NCI-H82 treated with DMSO at 0.1 percent for 48 hours (cell line): Measurements from ENCODE around the gene ARHGEF28.

Source experiments
- DNase-seq: peaks from one replicate; lab custom pipeline; 2025; ENCODE audit not compliant: unreplicated experiment; lab: John Stamatoyannopoulos, UW

The ARHGEF28 gene

DNA sequence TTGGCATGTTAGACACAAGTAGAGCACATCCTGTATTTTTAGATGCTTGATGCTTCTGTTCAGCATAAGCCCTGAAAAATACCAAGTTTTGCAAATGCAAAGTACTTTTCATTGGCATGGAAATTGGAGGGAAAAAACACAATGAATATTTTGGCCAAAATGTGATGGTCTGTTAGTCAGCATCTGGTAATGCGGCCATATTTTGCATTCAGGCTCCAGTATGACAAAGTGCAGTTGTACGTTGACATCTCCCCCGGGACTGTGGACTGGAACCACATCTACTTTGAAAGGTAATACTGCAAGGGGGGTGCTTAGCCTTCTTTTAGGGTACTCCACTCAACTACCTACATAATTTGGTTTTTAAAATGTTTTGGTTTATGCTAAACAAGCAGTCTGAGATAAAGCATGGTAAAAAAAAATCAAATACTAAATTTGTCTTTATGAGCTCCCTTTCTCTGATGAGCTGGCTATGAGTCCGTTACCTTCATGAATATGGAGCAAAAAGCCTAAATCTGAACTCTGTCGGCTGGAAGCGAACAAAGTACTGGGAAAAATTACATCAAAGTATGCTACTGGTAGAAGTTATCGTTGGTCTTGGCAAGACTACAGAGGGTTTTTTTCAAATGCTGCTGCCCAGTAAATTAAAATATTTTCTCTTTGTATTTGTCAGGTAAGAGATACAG is 297.0 kb downstream of the ARHGEF28 start:
- no peak for DNase-seq

DNA sequence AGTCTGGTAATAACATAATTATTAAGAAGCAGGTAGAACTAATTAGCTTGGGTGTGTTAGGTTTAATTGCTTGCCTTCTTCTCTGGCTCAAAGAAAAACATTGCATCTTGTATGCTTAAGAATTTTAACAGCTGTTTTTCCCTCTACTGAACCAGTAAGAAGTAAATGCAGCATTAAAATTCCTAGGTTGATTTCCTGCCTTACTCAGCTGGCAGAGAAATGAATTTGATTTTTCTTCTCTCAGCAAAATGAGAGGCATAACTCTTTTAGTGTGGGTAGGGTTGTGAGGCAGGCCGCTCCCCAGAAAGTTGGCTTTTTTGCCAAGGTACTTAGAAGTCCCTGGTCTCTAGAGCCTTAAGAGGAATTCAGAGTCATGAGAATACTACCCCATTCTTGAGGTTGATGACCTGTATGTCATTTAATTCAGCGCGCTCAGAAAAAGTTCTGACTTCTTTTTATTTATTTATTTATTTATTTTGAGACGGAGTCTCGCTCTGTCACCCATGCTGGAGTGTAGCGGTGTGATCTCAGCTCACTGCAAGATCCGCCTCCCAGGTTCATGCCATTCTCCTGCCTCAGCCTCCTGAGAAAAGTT is 302.6 kb downstream of the ARHGEF28 start:
- DNase-seq = no peak

DNA sequence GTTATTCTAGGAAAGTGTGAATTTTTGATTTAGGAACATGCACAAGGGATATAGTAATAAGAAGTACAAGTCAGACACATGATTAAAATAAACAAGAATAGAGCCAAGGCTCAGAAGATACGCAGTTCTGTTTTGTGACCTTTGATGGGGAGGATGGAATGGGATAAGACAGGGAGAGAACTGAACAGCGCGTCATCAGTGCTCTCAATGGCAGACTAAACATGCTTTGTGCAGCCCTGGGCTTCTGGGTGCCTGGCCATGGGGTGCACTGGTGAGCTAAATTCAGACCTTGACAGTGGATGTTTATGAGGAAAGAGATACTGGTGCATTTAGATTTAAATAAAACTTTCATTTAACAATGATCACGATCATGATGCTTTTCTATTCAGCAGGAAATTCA is 309.7 kb downstream of the ARHGEF28 start:
- no peak for DNase-seq

DNA sequence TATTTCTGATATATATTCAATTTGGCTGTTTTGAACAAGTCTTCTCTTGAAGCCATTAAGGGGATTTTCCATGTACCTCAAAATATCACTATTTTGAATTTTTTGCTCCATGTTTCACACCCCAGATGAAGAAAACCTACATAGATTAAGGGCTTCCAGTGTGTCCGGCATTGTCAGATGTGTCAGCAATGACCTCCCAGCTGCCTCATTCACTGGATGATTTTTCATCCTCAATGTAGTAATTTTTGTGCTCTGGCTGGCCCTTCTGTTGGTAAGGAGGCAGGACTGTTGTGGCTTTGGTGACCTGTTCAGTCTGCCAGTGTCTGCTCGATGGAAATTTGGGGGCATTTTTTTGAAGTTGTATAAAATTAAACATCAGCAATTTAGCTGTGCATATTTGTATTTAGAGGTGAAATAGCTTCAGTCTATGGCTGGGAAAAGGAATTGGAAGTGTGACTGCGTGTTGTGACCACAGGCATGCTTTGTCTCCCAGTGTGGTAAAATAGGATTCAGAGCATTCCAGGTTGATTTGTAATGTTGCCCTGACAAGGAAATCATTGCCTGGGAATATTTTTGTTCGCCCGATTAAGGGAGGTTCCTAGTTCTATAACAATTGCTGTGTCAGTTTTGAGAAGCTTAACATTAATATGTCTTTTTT is 312.4 kb downstream of the ARHGEF28 start:
- DNase-seq = no peak

DNA sequence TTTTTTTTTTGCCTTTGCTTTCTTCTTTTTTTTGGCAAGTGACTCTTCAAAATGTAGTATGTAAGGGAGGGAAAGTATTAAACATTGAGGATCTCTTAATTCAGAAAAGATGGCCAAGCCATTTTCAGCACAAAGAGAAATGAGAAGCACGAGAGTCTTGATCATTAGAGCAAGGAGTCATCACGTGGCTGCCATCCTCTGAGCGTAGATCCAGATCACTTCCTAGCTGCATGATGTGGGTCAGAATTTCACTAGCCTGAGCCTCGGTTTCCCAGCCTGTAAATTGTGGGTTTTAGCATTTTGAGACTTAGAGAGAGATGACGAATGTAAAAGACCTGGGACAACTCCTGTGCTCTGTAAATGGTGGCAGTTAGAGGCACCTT is 312.9 kb downstream of the ARHGEF28 start:
- no peak for DNase-seq

DNA sequence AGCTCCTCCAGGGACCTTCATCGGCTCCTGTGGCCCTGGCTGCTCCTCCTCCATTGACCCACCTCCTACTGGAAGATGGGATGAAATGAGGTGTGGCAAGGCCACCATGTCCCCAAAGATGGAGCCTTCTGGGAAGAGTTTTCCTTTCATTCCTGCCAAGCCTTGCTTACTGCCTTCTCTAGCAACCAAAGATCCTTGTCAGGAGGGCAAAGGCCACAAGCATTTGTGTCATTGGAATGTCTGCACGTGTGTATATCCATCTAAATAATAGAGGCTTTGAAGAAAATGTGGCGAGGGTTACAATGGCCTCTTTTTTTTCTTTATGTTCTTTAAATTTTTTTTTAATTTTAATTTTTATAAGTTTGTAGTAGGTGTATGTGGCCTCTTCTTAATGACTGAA is 313.6 kb downstream of the ARHGEF28 start:
- DNase-seq = no peak

DNA sequence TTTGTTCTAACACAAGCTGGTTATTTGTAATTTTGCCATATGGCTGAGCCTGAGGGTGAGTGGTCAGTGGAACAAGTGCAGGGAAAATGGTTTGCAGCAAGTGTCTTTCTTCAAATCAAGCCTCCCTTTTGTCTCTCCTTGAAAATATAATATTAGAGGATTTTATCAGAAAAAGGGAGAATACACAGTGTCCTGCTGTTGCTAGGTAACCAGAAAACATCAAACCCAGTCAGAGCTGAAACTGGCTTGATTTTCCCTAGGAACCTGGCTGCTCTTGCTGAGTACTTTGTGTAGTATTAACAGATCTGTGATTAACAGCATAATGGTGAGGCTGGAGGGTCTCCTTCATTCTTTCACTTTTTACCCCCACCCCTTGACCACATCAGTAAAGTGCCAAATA is 314.0 kb downstream of the ARHGEF28 start:
- no peak for DNase-seq

DNA sequence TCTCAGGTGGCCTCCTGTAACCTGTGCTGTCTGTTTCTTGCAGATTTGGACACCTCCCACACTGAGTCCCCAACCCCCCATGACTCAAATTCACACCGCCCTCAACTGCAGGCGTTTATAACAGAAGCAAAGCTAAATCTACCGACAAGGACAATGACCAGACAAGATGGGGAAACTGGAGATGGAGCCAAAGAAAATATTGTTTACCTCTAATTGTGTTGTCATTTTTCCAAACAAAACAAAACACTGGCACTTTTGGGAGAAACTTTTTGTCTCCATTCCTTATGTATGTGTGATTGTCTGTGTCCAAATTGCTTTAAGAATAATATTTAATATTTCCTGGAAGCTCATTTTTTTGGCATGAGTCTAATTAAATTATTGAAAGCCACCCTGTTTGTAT is 314.8 kb downstream of the ARHGEF28 start:
- DNase-seq = no peak

DNA sequence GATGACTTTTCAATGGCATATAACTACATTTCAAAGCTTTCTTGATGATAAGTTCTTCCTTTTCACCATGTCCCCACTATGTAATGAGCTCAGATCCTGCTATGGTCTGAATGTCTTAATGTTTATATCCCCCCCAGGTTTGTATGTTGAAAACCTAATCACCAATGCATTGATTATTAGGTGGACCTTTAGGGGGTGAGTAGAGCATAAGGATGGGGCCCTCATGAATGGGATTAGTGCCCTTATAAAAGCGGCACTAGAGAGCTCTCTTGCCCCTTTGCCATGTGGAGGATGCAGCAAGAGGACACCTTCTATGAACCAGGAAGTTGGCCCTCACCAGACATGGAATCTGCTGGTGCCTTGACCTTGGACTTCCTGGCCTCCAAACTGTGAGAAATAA is 316.8 kb downstream of the ARHGEF28 start:
- DNase-seq = no peak

DNA sequence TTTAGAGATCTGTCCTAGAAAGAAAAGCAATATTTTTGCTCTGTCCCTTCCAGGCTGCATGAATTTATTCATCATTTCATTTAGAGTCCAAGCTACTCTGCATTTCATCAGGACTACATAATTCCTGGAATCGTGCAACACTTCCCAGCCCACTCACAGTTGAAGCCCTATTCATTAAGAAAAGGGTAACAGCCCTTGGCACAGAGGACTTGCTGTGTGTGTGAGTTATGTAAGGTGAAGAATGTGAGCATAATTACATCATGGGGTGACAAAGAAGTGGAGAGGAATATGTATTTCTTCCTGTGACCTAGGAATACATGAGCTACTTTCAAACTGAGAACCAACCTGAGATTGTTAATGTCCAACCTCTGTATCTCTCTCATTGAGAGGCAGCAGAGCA is 317.4 kb downstream of the ARHGEF28 start:
- DNase-seq = no peak

DNA sequence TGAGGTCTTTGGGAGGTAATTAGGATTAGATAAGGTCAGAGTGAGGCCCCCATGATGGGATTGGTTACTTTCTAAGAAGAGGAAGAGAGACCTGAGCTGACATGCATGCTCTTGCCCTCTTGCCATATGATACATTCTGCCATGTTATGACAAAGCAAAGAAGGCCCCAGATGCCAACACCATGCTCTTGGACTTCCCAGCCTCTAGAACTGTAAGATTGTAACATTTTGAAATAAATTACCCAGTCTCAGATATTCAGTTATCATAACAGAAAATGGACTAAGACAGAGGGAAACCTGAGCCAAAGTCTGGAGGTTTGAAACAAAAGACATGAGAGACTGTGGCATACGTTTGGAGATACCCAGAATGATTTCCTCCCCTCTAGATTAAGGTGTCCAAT is 318.6 kb downstream of the ARHGEF28 start:
- no peak for DNase-seq

DNA sequence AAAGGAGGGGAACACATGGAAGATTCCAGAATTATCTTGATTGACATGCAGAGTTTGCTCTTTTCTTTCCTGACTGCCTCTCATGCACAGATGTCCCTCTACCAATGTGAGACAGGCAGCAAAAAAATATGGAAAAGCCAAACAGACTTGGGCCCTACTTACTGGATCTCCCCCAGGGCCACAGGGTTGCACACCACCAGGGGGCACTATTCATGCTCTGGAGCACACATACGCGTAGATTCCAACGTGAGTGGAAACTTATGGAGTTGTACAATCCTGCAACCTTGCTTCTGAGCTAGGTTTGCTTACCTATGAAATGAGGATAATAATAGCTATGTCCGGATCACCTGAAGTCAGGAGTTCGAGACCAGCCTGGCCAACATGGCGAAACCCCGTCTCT is 319.5 kb downstream of the ARHGEF28 start:
- no peak for DNase-seq

DNA sequence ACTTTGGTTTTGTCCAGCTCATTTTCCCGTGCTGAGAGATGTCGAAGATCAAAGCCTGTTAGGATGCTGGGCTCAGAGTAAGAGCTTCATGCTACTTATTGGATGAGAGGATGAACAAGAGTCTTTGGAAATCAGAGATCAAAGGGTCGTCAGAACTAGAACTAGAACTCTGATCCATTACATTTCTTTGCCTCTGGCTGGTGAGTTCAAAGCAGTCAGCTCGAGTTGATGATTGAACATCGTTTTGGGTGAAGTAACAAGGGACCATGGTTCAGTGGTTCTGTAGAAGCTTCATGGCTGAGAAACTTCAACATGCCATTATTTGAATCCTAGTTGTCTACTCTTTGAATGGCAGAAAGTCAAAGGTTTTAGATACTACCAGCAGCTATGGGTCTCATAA is 320.3 kb downstream of the ARHGEF28 start:
- no peak for DNase-seq

DNA sequence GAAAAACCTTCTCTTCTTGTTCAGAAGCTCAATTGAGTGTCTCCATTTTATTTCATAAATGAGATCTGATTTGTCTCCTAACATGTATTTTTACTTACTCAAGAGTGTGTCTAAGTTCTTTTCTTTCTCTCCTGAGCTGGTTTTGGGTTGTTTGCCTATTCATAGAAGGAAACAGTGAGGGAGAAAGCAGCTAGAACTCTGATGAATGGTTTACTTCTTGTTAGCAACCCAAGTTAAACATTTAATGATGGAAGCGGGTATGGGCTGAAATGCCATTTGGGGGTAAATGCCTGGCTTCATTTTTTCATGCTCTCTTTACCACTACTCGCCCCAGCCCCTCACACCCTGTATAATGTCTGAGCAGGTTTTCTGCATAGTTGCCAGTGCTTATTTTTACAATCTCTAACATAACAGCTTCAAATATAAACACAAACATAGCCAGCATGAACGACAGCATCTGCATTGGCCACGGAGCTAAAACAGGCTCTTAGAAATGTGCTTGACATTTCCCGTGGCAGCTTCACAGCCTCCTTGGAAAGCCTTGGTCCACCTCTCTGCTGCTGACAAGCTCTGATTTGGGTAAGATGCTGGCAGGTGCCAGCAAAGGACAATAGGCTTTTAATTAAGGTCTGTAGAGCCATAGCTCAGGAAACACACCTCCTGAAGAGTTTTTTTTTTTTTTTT is 321.1 kb downstream of the ARHGEF28 start:
- no peak for DNase-seq

DNA sequence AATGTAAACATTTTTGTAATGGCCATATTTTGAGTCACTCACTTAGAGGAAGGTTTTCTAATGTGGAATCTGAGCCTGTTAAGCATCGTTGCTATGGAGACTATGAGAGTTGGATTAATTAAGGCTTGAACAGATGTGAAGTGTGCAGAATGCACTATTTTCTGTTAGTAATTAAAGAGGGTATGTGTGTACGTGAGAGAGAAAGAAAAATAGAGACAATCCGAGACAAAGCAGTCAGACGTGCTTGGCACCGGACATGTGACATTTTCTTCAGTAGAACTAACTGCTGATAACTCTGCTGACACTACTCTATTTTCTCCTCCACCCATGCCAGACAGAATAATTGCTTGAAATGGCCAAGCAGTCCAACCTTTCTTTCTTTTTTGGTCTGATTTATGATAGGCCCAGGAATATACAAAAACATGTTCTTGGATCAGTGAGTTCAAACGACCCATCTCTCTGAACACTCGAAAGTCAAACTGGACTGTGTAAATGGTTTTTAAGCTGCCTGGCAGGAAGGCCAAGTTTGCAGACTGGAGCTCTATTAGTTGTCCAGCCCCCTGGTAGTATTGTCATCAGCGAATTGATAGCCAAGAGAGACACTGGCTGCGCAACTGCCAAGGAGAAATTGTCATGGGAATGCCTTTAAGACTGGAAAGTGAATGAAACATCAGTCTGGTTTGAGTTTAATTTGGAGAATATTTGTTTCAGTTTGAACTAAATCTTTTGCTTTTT is 322.1 kb downstream of the ARHGEF28 start:
- no peak for DNase-seq

DNA sequence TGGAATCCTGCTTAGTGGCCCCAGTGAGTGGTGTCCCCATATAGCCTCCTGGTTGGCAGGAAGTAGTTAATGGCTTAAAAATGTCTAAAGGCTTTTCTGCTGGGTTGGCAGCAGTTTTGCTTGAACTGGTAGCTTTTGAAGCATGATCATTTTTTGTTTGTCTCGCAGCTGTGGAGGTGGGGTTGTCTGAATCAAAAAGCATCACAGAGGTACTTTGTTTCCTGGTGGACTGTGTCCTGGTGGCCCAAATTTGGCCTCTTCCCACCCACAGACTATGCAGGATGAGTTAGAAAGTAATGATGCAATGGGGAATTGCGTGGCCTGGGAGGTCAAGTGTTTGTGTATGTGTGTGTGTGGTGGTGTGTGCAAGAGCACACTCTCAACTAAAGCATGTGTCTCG is 322.7 kb downstream of the ARHGEF28 start:
- no peak for DNase-seq

DNA sequence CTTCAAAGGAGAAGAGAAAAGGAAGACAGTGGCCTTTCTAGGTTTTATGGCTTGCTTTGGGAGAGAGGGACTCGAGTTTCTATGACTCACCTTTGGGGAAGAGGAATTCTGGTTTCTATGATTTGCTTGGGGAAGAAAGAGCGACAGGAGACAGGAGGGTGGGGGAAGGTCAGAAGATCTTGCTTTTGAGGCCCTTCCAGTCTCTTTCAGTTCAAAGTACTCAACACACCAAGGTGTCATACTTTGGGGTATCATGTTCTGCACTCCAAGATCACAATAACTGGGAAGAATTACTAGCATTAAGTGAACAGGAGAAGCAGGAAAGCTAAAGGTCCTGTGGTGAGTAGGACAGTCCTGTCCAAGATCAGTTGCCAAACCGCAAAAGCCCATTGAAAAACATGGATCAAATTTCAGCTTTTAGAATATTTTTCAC is 324.5 kb downstream of the ARHGEF28 start:
- no peak for DNase-seq

DNA sequence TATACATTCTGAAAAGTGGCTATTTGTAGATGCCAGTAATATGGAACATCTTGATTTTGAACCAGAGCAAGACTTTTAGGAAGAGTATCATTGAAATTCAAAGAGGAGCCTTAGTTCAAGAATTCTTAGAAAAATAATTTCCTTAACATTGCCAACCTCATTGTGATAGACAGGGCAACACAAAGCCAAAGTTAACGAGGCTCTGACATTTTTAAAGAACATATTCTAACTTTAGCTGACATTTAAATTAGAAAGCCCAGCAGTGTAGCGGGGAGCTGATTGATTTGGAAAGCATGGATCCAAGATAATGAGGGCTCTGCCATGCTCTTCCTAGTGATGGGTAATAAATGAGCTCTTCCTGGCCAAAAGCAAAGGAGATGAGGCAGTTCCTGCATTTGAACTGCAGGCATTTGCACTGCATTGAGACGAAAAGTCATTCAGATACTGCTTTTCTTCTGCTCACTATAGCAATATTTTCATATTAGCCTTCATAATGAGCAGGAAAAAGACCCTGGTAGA is 325.0 kb downstream of the ARHGEF28 start:
- DNase-seq = no peak

DNA sequence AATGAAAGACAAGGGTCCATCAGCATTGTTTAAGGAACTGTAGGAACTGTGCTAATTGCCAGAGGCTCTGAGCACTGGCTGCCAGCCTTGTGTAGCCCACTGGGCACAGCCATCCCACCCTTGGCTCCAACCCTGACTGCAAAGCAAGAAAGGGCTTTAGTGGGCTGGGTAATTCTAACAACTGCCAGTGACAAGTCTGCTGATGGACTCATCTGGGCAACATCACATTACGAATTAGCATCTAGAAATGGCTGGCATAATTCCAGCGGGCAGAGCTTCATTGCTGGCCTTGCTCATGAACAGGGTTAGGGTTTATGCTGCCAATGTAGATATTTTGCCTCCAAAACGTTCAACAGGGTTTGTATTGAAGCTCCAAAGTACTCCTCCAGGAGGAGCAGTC is 326.9 kb downstream of the ARHGEF28 start:
- DNase-seq = no peak

DNA sequence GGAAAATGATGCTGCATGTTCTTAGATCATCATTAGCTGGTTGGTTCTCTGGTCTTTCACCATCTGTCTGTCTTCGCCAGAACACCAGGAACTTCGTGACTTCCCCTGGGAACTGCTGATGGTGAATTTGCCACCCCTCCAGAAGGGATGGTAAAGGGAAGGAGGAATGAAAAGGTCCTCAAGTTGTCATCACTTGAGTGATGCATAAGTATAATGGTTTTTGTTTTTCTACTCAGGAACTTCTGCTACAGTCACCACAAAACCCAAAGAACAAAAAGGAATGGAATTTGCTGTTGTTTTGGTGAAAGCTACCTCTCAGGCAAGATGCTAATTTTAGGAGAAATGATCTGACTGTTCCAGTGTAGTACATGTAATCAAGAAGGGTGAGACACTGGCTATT is 328.4 kb downstream of the ARHGEF28 start:
- DNase-seq = no peak

DNA sequence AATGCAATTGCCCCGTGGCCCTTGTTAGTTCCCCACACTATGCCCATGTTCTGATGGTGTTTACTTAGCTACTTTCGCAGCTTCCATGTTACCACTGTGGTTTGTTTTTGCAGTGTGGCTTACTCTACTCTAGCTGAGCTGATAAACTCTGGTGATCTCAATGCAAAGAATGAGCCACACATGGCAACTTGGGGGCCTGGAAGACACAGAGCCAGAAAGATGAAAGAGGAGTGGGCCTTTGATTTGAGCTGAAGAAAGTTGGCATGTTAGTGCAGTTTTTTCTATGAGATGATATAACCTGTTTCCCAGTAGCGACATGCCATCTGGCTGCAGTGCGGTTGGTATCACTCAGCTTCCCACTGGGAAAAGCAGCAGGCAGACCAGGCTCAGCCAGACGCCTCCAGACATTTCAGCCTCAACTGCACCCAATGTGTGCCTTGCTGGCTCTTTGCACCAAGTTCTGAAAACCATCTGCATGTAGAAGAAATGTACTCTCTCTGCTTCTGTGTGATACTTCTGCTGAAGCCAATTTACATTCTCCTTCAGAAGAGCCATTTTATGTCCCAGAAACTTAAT is 329.4 kb downstream of the ARHGEF28 start:
- DNase-seq = no peak
